HTR-8/SVneo (cell line): ENCODE results near the gene TMX2.
"Not testable (repeated sequence)": the region's sequence is repeated elsewhere in the genome, so short reads cannot be mapped to it uniquely, and the experiment has no call there.

Experiments used
- DNase-seq: peaks from one replicate; pipeline ENCODE4 v3.0.0; 2011; ENCODE audit warnings: low spot score, mixed read lengths; ENCODE audit not compliant: insufficient read length
- FAIRE-seq: peaks from 2 replicates; lab custom pipeline; 2011; peaks lifted over from hg19 to GRCh38; lab: Jason Lieb, UNC

TMX2 gene

DNA sequence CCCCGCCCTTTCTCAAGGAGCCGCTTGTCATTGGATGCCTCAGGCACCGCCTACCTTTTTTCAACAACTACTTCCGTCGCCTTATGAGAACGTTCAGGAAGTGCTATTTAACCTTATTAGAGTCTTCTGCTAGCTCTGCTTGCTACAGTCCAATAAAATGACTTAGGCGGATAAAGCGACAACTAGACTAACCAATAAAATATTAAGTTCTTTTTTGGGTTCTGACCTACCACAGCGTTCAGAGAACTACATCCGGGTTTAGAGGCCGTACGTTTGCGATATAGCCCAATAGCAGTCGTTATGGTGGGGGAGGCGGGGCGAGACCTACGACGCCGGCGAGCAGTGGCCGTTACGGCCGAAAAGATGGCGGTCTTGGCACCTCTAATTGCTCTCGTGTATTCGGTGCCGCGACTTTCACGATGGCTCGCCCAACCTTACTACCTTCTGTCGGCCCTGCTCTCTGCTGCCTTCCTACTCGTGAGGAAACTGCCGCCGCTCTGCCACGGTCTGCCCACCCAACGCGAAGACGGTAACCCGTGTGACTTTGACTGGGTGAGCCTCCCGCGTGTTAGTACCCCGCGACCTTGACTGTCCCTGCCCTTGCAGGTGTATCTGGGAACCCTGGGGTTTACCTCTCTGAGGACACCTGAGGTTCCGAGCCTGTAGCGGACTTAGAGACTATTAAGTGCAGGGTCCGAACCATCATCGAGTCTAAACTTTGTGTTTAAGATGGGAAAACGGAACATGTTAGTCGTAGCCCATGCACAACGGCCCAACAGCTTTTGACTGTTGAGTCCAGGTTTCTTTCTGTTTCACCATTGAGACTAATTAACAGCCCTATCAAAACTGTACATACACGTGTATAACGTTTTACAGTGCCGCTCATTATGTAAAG lies at the start of gene TMX2:
TSS of gene TMX2 (plus strand) at position 338 of the 895 bp plus-strand sequence. CDS start at position 364, 26 bp downstream.
- peak; percentile 95 for FAIRE-seq
- peak; percentile 96 for DNase-seq

DNA sequence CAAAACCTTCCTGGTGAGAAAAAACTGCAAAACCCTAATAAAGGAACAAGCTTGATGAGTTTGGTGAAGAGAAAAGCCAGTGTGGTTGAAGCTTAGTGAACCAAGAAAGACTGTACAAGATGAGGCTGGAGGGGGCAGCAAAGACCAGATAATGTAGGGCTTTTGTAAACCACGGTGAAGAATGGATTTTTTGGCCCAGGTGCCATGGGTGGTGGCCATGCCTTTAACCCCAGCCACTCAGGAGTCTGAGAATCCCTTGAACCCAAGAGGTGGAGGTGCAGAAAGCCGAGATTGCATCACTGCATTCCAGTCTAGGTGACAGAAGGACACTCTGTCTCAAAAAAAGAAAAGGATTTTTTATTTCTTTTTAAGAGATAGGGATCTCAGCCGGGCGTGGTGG lies 49.5 kb upstream of the TMX2 start:
- FAIRE-seq (no peak), DNase-seq (no peak)

- no peak for FAIRE-seq
- no peak for DNase-seq
Measured at GRCh38 chr11:57663975-57664374, 48.4 kb upstream of the TMX2 start.

DNA sequence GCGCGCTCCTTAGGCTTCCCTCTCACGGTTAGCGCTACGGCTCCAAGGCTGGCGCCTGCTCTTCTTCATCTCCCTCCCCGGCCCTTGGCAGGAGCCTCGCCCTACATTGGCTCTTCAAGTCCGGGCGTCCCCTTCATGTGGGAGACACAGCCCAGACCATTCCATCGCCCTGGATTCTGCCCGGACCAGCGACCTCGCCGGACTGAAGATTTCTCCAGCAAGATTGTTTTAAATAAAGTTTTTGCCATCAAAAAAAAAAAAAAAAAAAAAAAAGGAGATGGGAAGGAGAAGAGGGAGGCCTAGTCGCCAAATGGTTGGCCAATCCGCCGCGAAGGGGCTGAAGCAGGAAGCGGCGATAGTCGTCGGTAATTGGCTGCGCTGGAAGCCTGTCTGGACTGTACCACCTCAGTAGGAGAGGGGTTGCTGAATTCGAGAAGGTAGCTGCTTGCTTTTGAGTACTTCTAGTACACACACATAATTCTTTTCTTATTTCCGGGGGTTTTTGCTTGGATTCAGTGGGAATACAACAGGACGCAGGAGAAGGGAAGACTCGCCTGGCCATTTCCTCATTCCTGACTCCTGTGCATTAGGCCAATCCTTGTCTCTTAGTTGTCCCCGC lies 45.2 kb upstream of the TMX2 start:
- FAIRE-seq, result peak; percentile 49

DNA sequence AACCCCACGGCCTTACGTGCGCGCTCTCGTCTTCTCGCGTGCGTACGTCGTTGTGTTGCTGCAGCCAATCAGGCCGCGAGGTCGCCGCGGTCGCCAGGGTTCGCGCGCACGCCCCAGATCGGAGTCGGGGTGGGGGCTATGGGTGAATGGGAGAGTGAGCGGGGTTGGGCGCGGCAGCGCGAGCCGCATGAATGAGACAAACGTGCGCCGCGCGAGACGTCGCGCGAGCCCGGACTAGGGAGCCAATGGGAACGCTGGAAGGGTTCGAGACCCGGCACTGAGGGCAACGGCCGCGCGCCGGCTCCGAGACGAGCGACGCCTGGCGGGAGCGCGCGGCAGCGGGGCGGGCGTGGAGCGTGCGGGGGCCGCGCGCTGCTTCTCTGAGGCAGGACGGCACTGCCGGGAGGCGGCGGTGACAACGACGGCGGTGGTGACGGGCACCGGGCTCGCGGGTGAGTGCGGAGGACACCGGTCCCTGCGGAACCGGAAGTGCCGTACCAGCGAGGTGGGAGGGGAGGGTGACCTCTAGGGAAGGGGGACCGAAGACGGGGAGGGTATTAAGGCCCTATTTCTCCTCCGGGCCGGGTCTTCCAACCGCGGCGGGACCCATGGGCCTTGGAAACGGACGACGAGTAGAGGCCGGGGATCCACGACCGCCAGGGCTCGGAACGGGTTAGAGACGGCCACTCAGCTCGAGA lies 44.5 kb upstream of the TMX2 start, which contains the start of gene ZDHHC5:
TSS of gene ZDHHC5 (plus strand) at position 379 of the 698 bp plus-strand sequence. CDS start 4,977 bp downstream, outside the sequence.
- DNase-seq (peak; percentile 98), FAIRE-seq (peak; percentile 97)

More for the DNA sequence above, 45.2 kb upstream of the TMX2 start:
- peak; percentile 96 for DNase-seq

- FAIRE-seq (no peak), DNase-seq (no peak)
Measured at GRCh38 chr11:57668434-57668782, 44.0 kb upstream of the TMX2 start.

- no peak for FAIRE-seq
Measured at GRCh38 chr11:57674251-57674650, 38.1 kb upstream of the TMX2 start.

DNA sequence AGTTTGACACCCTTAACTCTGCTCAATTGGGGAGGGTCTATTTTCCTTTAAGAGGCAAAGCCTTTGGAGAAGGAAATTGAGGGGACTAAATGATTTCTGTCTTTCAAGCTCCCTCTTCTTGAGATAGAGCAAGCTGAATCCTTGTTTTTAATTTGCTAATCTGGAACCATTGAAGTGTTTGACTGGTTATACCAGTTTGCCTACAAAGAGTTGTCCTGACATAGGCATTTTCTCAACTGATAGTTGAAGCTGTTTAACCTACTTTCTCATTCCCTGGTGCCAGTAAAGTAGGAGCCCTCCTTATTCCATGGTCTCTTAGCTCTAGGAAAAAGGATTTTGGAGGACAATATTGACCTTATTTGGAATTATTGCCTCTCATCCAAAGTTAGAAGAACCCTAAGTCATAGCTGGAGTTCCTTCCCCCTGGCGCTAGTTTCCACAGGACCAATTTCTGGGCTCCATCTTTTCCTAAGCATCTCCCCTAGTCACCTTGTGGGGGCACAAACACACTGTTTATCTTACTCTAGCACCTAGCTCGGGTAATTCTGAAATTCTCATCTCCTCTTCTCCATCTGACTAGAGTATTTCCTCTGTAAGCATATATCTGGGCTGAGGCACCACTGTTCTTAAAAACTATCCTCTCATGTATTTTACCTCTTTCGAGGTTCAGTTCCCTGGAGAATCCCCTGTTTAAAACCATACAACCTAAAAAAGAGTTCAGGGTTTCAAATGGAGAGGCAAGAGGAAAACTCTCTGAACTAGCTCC lies 37.0 kb upstream of the TMX2 start:
- FAIRE-seq, result no peak
- no peak for DNase-seq

More at GRCh38 chr11:57674251-57674650, 38.1 kb upstream of the TMX2 start:
- DNase-seq, result no peak

DNA sequence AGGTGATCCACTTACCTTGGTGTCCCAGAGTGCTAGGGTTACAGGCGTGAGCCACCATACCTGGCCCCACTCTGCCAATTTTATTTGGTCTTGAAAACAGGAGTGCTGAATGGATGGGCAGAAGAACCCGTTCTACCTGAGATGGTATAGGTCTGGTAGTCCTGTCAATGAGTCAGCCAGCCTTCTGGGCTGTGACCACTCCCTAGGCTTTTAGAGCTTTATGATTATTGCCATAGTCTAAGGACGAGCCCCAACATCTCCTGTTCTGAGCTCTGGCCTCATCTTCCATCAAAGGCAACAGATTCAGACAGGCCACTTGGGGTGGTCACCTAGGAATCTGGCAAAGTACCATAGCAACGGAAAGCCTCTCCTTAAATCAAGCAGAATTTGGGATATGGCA lies 33.0 kb upstream of the TMX2 start:
- no peak for FAIRE-seq
- no peak for DNase-seq

DNA sequence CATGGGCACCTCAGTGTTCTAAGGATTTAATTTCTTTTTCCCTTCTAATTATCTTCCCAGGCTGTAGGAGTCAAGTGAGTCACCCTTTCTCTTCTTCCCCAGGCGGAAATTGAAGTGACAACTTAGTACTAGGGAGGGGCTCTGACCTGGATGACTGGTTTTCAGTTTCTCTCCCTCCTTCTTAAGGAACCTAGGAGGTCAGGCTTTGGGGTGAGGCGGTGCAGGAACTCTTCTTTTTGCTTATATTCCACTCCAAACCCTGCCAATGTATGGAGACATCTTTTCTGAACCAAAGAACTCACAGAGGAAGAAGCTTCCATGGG lies 31.9 kb upstream of the TMX2 start:
- FAIRE-seq (no peak), DNase-seq (no peak)

DNA sequence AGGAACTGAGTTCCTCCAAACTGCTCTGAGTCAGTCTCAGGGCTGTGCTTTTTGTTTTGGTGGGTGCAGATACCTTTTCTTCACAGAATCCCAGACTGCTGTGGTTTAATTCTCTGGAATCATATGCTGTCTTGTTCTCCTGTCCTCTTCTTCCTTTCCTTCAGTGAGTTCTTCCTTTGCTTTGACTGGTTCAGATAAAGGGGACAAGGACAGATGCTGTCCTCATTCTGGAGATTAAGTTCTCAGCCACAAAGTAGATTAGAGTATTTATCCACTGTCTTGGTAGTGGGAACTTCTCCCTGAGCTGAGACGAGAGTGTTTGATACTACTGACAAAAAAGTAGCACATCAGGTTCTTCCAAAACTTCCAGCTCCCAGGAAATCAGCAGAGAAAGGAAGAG lies 31.2 kb upstream of the TMX2 start:
- no peak for FAIRE-seq
- DNase-seq, result no peak

- not testable (repeated sequence) for DNase-seq, FAIRE-seq
Measured at GRCh38 chr11:57690474-57690873, 21.9 kb upstream of the TMX2 start.

- FAIRE-seq, result no peak
- DNase-seq, result no peak
Measured at GRCh38 chr11:57698843-57699365, 13.5 kb upstream of the TMX2 start.

DNA sequence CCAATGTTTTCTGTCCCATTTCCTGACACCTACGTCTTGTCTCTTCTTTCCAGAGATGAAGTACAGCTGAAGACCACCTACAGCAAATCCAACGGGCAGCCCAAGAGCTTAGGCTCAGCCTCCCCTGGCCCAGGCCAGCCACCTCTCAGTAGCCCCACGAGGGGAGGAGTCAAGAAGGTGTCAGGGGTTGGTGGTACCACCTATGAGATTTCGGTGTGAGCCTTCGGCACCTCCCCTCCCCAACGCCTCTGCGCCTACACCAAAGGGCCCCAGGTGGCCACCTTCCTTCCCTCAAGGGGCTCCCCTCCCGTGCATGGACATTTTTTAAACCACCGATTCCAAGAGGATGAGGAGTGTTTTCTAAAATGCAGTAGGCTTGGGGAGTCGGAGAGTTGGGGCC lies 12.6 kb upstream of the TMX2 start:
- DNase-seq, result no peak
- FAIRE-seq, result no peak

DNA sequence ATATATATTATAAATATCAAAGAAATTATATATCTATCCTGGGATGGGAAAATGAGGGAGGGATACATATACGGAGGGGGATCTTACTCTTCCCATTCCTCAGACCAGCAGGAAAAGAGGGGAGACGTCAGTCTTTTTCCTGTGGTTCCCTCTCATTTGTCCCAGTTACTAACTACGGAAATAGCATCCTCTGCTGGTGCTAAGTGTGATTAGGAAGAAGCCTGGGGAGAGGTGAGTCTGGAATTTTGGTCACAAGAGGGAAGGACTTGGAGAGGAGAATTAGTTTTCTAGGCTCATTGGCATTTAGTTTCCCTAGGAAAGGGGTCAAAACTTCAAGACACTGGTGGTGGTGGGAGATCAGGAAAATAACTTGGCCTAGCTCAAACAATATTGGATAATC lies 12.0 kb upstream of the TMX2 start:
- DNase-seq, result no peak
- no peak for FAIRE-seq

DNA sequence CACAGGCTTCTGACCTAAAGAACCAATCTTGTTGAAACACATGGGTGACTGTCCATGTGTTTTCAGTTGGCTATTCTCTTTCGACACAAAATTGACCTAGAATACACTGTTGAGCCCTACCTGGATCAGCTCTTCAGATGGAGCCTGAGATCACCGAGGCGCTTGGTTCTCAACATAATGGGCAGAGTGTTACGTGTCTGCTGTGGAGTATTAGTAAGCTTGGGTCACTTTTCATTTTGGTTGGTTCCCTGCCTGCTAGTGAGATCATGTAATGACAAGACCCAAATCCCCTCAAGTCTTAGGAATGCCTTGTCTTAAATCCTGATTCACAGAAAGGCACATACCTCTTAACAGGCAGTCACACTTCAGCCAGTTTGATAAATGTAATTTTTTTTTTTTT lies 9.1 kb upstream of the TMX2 start:
- FAIRE-seq (no peak), DNase-seq (no peak)

DNA sequence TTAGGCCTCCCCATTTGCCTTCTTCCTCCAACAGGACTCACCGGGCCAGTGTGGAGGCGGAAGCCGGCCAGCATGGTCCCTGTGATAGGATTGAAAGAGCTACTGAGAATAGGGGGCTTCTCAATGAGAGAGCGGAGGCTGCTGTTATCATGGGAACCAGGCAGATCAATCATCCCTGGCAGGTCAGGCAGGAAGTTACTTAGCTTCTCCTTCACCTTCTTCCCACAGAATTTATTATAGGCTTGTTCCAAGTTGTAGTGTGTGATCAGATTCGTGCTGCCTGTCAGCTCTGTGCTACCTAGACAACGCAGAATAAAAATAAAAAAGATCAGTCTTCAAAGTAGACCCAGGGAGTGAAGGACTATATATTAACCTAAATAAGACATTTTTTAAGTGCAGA lies 7.5 kb upstream of the TMX2 start:
- no peak for FAIRE-seq

DNA sequence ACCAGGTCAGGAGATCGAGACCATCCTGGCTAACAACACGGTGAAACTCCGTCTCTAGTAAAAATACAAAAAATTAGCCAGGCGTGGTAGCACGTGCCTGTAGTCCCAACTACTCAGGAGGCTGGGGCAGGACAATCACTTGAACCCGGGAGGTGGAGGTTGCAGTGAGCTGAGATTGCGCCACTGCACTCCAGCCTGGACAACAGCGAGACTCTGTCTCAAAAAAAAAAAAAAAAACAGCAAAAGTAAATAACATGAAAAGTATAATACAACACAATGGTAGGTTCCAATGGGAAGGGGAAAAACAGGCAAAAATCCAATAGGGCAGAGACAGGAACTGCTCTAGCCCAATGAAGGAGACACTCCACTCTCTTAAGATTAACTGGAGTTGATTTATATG lies 7.0 kb upstream of the TMX2 start:
- FAIRE-seq, DNase-seq: not testable (repeated sequence)

More for the DNA sequence above, 7.5 kb upstream of the TMX2 start:
- no peak for DNase-seq

DNA sequence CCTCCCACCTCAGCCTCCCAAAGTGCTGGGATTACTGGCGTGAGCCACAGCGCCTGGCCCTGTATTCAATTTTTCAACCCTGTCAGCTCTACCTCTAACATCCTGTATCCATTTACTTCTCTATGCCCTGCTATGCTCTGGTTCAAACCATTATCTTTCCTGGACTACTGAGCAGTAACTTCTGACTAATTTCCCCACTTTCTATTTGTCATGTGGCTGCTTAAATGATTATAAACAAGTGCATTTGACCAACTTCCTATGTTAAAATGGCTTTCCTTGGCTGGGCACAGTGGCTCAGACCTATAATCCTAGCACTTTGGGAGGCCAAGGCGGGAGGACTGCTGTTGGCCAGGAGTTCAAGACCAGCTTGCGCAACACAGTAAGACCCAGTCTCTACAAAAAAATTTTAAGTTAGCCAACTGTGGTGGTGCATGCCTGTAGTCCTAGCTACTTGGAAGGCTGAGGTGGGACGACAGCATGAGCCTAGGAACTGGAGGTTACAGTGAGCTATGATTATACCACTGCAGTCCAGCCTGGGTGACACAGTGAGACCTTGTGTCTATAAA lies 2.5 kb upstream of the TMX2 start:
- FAIRE-seq (no peak), DNase-seq (no peak)
